Upper lobe of right lung (tissue), 1 donor: ENCODE results near the gene SARDH. TPM values are rescaled to one million over a fixed set of nuclear protein-coding genes. Genes with fewer than 3 reads are reported as not detected.

Experiments used
- ATAC-seq: fragments of 200-7000 bp; cut with Tn5 transposase; one replicate; pipeline ENCODE4 v1.9.1; 2020; ENCODE audit warnings: mild to moderate bottlenecking, moderate library complexity
- DNase-seq: peaks from one replicate; pipeline ENCODE4 v3.0.0-alpha.2; 2020
- H3K27ac ChIP-seq: fragments of 200-600 bp; one replicate; pipeline ENCODE4 v1.8.0; 2022
- H3K27me3 ChIP-seq: fragments of 200-600 bp; one replicate; pipeline ENCODE4 v1.8.0; 2022; ENCODE audit warnings: mild to moderate bottlenecking
- H3K36me3 ChIP-seq: fragments of 200-600 bp; one replicate; pipeline ENCODE4 v1.8.0; 2022
- H3K4me1 ChIP-seq: fragments of 200-600 bp; one replicate; pipeline ENCODE4 v1.8.0; 2022
- H3K4me3 ChIP-seq: fragments of 200-600 bp; one replicate; pipeline ENCODE4 v1.8.0; 2022; ENCODE audit warnings: mild to moderate bottlenecking
- H3K9me3 ChIP-seq: fragments of 200-600 bp; one replicate; pipeline ENCODE4 v1.8.0; 2022
- intact Hi-C: fragments of 100-400 bp; cut with DNase I; formaldehyde crosslinking; loops from one replicate; pipeline ENCODE4 v1.11.0; 2022
- total RNA-seq: library from RNA; stranded (reverse); fragmentation: NEBNext Ultra II Directional; extraction: Animal tissue kit (Norgen Biotek cat#: 25700); gene quantifications from one replicate; pipeline ENCODE4 v1.2.1, GENCODE V29; 2021
- TF ChIP-seq, protein P1 (sequence below): fragments of 200-600 bp; IDR thresholded peaks from one replicate; pipeline ENCODE4 v1.8.0; 2022; ENCODE audit warnings: antibody characterized with exemption
- donor health status: DM: no; HTN: yes; CAD: no; lungs with severe emphysema.

SARDH gene
- total RNA-seq, 1 donor from 2014 or later: 6.8 TPM

DNA sequence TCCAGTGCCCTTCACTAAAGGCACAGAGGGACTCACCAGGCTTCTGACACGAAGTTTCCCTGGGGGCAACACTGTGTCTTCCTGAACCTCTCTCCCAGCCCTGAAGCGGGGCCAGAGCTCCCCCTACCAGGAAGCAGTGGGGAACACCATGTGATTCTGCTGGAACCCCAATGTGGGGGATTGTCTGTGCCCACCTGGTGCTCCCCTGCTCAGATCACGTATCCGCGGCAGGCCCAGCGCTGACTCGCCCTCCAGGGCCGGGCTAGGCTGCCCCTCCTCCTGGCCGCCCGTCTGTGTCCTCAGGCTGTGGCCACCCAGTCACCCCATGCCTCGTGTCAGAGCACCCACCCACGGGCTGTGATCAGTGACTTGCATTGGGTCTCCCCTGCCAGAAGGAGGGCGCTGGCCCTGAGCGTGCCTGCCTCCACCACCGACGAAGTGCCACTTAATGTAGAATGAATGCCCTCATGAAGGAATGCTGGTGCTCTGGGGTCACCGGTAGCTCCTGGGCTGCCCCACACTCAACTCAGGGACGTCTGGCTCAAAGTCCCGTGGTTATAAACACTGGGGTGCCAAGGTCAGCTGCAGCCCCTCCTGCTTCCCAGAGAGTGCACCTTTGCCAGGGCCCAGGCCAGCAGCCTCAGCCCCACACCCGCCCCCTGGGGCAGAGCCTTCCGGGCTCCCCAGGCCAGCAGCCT is 22.1 kb downstream of the SARDH start:
- no peaks in the 10 kb centered on the region for H3K36me3 ChIP-seq
- H3K27ac ChIP-seq: peak overlapping the region; percentile 13
- intact Hi-C loops: no loop called here
- H3K9me3 ChIP-seq: no peaks in the 10 kb centered on the region
- no peaks in the 10 kb centered on the region for H3K27me3 ChIP-seq
- ATAC-seq (peak; percentile 9), DNase-seq (peak; percentile 64)
- H3K4me3 ChIP-seq: no peak overlapping the region
- TF ChIP-seq, protein P1, sequence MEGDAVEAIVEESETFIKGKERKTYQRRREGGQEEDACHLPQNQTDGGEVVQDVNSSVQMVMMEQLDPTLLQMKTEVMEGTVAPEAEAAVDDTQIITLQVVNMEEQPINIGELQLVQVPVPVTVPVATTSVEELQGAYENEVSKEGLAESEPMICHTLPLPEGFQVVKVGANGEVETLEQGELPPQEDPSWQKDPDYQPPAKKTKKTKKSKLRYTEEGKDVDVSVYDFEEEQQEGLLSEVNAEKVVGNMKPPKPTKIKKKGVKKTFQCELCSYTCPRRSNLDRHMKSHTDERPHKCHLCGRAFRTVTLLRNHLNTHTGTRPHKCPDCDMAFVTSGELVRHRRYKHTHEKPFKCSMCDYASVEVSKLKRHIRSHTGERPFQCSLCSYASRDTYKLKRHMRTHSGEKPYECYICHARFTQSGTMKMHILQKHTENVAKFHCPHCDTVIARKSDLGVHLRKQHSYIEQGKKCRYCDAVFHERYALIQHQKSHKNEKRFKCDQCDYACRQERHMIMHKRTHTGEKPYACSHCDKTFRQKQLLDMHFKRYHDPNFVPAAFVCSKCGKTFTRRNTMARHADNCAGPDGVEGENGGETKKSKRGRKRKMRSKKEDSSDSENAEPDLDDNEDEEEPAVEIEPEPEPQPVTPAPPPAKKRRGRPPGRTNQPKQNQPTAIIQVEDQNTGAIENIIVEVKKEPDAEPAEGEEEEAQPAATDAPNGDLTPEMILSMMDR: peak; percentile 34
- peaks cover 5% of the 10 kb centered on the region for H3K4me1 ChIP-seq

DNA sequence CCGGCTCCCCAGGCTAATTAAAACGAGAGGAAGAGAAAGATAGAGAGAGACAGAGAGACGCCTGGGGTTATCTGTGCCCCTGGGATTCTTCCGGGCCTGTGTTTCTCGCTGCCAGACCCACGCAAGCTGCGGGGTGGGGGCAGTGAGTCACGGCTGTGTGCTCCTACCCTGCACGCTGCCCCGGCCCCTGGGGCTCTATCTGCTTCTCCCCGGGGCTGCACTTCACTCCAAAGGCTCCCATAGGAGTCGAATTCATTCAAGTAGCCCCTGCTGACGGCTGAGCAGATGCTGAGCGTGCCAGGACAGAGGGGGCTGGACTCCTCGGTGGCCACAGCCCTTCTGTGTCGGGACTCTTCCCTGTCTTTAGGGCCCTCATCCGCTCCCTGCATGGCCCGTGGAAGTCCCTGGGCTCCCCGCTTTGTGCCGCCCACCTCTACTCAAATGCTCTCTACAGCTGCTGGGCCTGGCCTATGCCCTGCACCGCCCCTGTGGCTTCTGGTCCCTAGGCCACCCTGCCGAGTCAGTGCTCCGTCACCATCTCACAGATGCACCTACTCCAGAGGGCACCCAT is 22.8 kb downstream of the SARDH start:
- TF ChIP-seq, protein P1: no peak
- ATAC-seq (no peak), DNase-seq (peak; percentile 38)
- H3K9me3 ChIP-seq: no peaks in the 10 kb centered on the region
- H3K27ac ChIP-seq: peak overlapping the region; percentile 13
- peaks cover 5% of the 10 kb centered on the region for H3K4me1 ChIP-seq
- no peaks in the 10 kb centered on the region for H3K36me3 ChIP-seq
- H3K4me3 ChIP-seq: no peak overlapping the region
- intact Hi-C loops: no loop called here
- H3K27me3 ChIP-seq: no peaks in the 10 kb centered on the region

DNA sequence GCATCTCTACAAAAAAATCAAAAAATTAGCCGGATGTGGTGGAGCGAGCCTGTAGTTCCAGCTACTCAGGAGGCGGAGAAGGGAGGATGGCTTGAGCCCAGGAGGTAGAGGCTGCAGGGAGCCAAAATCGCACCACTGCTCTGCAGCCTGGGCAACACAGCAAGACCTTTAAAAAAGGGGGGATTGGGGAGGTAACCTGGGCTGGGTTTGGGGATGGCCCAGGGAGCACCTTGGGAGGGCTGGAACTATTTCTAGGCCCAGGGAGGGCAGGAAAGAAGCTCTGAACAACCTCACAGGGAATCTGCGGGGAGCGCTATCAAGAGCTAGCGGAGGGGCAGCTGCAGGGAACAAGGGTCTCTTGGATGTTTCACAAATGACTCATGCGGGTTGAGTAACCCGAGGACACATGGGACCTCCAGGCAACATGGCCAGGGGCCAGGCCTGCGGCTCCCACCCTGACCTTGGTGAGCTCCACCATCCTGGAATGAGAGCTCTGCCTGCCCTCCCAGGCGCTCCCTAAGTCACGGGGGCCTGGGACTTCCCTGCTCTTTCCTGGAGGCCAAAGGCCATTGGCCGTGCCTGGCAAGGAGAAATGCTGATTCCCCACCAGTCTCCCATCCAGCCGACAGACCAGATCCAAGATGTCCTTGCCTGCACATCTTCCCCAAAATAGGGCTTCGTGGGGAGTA is 23.4 kb downstream of the SARDH start:
- no peak for ATAC-seq
- DNase-seq: peak; percentile 65
- Histone ChIP-seq H3K36me3 (no peaks in the 10 kb centered on the region), H3K27me3 (no peaks in the 10 kb centered on the region), H3K4me1 (peaks cover 5% of the 10 kb centered on the region), H3K4me3 (no peak overlapping the region), H3K27ac (no peak overlapping the region), H3K9me3 (no peaks in the 10 kb centered on the region)
- intact Hi-C loops: no loop called here
- TF ChIP-seq, protein P1: no peak

DNA sequence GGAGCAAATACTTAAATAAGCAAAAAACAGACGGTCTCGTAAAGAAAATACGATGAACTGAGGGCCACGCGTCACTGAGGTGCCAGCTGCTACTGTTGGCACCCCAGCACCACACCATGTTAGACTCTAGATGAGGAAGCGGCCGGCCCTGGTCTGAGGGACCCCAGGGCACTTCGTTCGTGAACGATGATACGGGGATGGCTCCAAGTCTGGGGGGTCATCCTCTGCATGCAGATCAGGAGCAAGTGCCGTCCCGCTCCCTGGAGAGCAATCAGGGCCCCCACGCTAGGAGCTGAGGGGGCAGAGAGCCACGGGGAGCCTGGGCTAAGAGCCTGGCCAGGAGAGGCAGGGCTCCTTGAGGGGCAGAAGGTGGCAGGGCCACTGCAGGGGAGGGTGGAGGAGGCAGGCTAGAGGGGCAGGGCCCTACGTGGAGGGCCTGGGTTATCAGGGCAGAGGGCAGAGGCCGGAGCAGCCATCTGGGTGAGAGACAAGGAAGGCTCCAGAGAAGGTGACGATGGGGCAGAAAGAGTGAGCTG is 24.1 kb downstream of the SARDH start:
- H3K27me3 ChIP-seq: no peaks in the 10 kb centered on the region
- H3K4me1 ChIP-seq: peaks cover 5% of the 10 kb centered on the region
- intact Hi-C loops: no loop called here
- H3K36me3 ChIP-seq: no peaks in the 10 kb centered on the region
- DNase-seq (peak; percentile 58), ATAC-seq (no peak)
- H3K4me3 ChIP-seq: no peak overlapping the region
- no peak overlapping the region for H3K27ac ChIP-seq
- TF ChIP-seq, protein P1: no peak
- no peaks in the 10 kb centered on the region for H3K9me3 ChIP-seq

DNA sequence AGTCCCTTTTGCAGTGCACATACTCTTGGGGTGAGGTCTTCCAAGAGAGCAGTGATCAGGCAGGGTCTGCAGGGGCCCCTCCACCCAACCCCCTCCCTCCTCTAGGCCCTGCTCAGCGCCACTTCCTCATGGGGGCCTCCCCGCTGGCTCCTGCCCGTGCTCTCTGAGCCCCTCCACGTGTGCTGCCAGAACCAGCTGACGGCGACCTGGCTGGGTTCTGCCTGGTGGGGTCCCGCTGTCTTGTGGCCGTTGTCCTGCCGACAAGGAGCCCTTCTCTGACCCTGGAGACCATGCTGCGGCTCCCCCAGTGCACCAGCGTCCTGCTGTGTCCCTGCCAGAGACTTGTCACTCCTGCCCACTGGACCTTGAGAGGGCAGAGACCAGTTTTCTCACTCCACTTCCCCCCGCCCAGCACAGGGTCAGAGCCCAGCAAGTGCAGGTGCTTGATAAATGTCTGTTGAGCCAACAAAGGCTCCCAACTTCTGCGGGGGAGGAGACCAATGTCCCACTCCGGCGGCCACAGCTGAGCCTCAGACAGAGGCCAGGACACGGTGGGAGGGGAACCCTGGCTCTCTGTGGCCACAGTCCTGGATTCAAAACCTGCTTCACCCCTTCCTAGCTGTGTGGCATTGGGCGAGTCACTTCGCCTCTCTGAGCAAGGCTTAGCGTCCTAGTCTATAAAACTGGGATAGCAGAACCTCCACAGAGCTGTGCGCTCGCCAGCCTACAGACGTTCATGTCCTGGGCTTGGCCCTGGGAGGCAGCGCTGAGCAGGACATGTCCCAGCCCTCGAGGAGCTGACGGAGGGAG is 24.8 kb downstream of the SARDH start:
- intact Hi-C loops: no loop called here
- DNase-seq (peak; percentile 36), ATAC-seq (no peak)
- no peaks in the 10 kb centered on the region for H3K9me3 ChIP-seq
- TF ChIP-seq, protein P1: no peak
- H3K4me1 ChIP-seq: peaks cover 5% of the 10 kb centered on the region
- no peaks in the 10 kb centered on the region for H3K27me3 ChIP-seq
- H3K27ac ChIP-seq: peak overlapping the region; percentile 70
- H3K4me3 ChIP-seq: no peak overlapping the region
- H3K36me3 ChIP-seq: no peaks in the 10 kb centered on the region
